Bronchial epithelial cell (primary cell): ENCODE measurements around the gene AKR7A3. TPM values are rescaled to one million over a fixed set of nuclear protein-coding genes. Genes with fewer than 3 reads are reported as not detected.
"Not testable (repeated sequence)": the region's sequence is repeated elsewhere in the genome, so short reads cannot be mapped to it uniquely, and the experiment has no call there.

Source experiments
- DNase-seq: peaks from one replicate; pipeline ENCODE4 v3.0.0-alpha.2; 2010; ENCODE audit warnings: low read depth
- FAIRE-seq: peaks from 2 replicates; lab custom pipeline; 2011; peaks lifted over from hg19 to GRCh38; lab: Jason Lieb, UNC
- H3K27me3 ChIP-seq: 2 replicates; pipeline ENCODE4 v1.5.1; 2011; ENCODE audit warnings: low read length; ENCODE audit not compliant: control insufficient read depth, insufficient read depth
- H3K36me3 ChIP-seq: 2 replicates; pipeline ENCODE4 v1.5.1; 2011; ENCODE audit warnings: low read length; ENCODE audit not compliant: control insufficient read depth, insufficient read depth
- H3K4me3 ChIP-seq: 2 replicates; pipeline ENCODE4 v1.5.1; 2011; ENCODE audit warnings: mild to moderate bottlenecking, low read depth, low read length, control low read depth
- CTCF ChIP-seq: IDR thresholded peaks from 2 replicates; pipeline ENCODE4 v1.5.1; 2011; ENCODE audit warnings: mild to moderate bottlenecking, moderate library complexity, low read length, control low read depth, inconsistent platforms; ENCODE audit not compliant: insufficient read depth, severe bottlenecking
- total RNA-seq: library from RNA; depleted of rRNA; stranded (reverse); fragments of >200 nt; gene quantifications from 2 replicates; pipeline ENCODE4 v1.2.1, GENCODE V29; 2014

Gene AKR7A3
- total RNA-seq, 1 donor from 2014 or later, result 0.26 TPM

DNA sequence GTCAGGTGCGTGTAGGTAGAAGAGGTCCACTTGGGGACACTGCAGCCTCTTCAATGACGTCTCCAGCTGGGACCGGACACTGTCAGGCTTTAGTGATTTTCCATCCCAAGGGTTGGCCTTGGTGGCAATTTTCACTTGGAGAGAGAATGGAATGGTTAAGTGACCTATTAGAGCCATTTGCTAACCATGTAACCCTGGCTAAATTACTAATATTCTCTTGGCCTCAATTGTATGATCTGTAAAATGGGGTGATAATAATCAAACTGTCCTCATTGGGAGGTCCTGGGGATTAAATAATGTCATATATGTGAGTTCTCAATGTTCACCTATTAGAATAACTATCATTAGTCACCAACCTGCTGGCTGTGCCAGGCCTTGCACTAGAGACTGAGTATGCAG, 19.9 kb upstream of the AKR7A3 start:
- Histone ChIP-seq H3K27me3 (no peaks in the 10 kb centered on the region), H3K4me3 (no peak overlapping the region), H3K36me3 (peaks cover 18% of the 10 kb centered on the region)
- TF ChIP-seq CTCF, result no peak
- DNase-seq (no peak), FAIRE-seq (no peak)

DNA sequence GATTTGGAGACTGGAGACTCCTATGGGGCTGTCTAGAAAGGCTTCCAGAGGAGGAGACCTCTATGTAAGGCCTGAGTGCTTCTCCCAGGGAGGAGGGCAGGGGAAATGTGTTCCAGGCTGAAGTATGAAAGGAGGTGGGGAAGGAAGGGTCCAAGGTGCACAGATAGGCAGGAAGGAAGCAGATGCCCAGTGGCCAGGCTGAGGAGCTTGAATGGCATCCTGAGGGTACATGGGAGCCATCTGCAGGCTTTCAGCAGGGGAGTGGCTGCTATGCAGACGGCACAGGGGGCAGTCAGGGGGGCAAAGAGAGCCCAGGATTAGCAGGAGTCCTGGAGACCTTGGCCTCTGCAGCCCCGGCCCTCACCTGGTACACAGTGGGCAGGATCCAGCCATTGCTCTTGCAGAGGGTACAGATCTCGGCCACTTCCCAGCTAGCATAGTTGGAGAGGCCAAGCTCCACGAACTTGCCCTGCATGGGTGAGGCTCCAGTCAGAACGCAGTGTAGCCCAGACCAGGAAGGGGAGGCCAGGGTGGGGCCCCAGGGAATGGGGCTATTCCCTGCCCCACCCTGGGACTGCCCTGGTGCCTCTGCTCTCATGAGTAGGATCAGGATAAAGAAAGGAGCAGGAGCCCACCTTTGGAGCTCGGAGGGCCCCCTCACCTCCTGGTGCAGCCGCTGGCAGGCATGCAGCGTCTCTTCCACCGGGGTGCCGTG, 19.4 kb upstream of the AKR7A3 start:
- Histone ChIP-seq H3K4me3 (no peak overlapping the region), H3K27me3 (no peaks in the 10 kb centered on the region), H3K36me3 (peaks cover 21% of the 10 kb centered on the region)
- FAIRE-seq (no peak), DNase-seq (no peak)
- TF ChIP-seq CTCF, result no peak

- Histone ChIP-seq H3K36me3 (peaks cover 21% of the 10 kb centered on the region), H3K4me3 (no peak overlapping the region), H3K27me3 (no peaks in the 10 kb centered on the region)
- no peak for TF ChIP-seq CTCF
- DNase-seq (no peak), FAIRE-seq (no peak)
These were observed 18.4 kb upstream of the AKR7A3 start for GRCh38 chr1:19306941-19307340.

DNA sequence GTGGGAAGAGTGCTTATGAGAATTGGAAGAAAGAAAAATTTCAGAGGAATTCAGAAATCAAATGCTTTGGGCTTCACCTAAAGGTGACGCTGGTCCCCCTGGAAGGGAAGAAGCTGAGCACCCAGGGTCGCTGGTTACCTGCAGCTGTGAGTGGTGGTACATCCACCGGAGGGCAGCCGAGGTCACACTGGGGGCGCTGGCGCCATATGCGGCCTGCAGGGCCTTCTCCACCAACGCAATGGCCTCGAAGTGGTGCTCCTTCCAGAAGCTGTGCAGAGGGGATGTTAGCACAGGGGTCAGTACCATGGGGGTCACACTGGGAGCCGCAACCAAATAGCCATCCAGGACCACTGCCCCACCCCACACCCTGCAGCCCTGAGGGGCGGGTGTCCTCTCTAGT, 17.3 kb upstream of the AKR7A3 start:
- no peak for TF ChIP-seq CTCF
- no peaks in the 10 kb centered on the region for H3K27me3 ChIP-seq
- no peak overlapping the region for H3K4me3 ChIP-seq
- no peak for DNase-seq
- peaks cover 21% of the 10 kb centered on the region for H3K36me3 ChIP-seq
- no peak for FAIRE-seq

- not testable (repeated sequence) for FAIRE-seq, H3K4me3 ChIP-seq, H3K27me3 ChIP-seq, DNase-seq
- H3K36me3 ChIP-seq, result peaks cover 21% of the 10 kb centered on the region
These were observed 15.5 kb upstream of the AKR7A3 start for GRCh38 chr1:19304081-19304480.

DNA sequence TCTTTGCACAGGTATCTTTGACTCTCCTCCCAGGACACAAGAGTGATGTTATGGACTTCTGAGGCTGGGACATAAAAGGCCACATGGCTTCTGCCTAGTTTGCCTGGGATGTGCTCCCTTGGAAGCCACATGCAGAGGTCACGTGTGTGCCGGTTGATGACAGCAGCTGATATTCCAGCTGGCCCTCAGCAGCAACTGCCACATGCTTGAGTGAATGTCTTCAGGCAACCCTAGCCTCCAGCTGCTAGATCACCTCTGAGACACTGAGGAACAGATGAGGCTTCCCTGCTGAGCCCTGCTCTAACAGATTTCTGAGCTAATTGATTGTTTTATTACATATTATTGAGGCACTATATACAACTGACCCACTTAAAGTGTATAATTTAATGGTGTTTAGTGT, 11.6 kb upstream of the AKR7A3 start:
- DNase-seq, result no peak
- Histone ChIP-seq H3K4me3 (no peak overlapping the region), H3K27me3 (no peaks in the 10 kb centered on the region), H3K36me3 (peaks cover 6% of the 10 kb centered on the region)
- TF ChIP-seq CTCF, result no peak
- no peak for FAIRE-seq
